Heart right ventricle (tissue), 16 donors: ENCODE data around the gene TNFRSF8. TPM values are rescaled to one million over a fixed set of nuclear protein-coding genes. Genes with fewer than 3 reads are reported as not detected.

ENCODE experiments used
- ATAC-seq, 8 donors: fragments of 200-7000 bp; cut with Tn5 transposase; one replicate each; pipeline ENCODE4 v1.9.1; 2020; ENCODE audit warnings: mild to moderate bottlenecking in 8 of 8, moderate library complexity in 8 of 8, moderate number of reproducible peaks in 1 of 8
- DNase-seq, 2 donors: peaks; one replicate each; pipeline ENCODE4 v3.0.0-alpha.2; 2020
- H3K27ac ChIP-seq, 10 donors: fragments of 200-600 bp; sonication (generic) in 2 of 10; one replicate each; pipeline versions ENCODE4 v1.5.0 to v1.8.0; 2020 to 2022; ENCODE audit warnings: mild to moderate bottlenecking in 3 of 10
- H3K27me3 ChIP-seq, 7 donors: fragments of 200-600 bp; one replicate each; pipeline ENCODE4 v1.8.0; 2021 to 2022; ENCODE audit warnings: mild to moderate bottlenecking in 2 of 7
- H3K36me3 ChIP-seq, 9 donors: fragments of 200-600 bp; sonication (generic) in 1 of 9; one replicate each; pipeline versions ENCODE4 v1.5.0 to v1.8.0; 2020 to 2022; ENCODE audit warnings: mild to moderate bottlenecking in 2 of 9
- H3K4me1 ChIP-seq, 9 donors: fragments of 200-600 bp; sonication (generic) in 1 of 9; one replicate each; pipeline versions ENCODE4 v1.5.0 to v1.8.0; 2020 to 2022; ENCODE audit warnings: mild to moderate bottlenecking in 4 of 9
- H3K4me3 ChIP-seq, 10 donors: fragments of 200-600 bp; sonication (generic) in 2 of 10; one replicate each; pipeline versions ENCODE4 v1.5.0 to v1.8.0; 2020 to 2022; ENCODE audit warnings: mild to moderate bottlenecking in 7 of 10, moderate library complexity in 2 of 10
- H3K9me3 ChIP-seq, 11 donors: fragments of 200-600 bp in 10 of 11; sonication (generic) in 2 of 11; one replicate each; pipeline versions ENCODE4 v1.5.0 to v1.8.0; 2013 to 2022; ENCODE audit warnings: mild to moderate bottlenecking in 2 of 11, control low read depth in 1 of 11, moderate library complexity in 1 of 11
- WGBS, 2 donors: extraction: QIAGEN DNeasy Blood & Tissue Kit; methylation state at CpG; one replicate each; pipeline ENCODE4 v1.1.7; 2013; ENCODE audit warnings: inconsistent platforms in 1 of 2; 5-methylcytosine and 5-hydroxymethylcytosine counted together
- intact Hi-C, 10 donors: fragments of 100-400 bp; cut with DNase I; formaldehyde crosslinking; loops; one replicate each; pipeline versions ENCODE4 v1.11.1 to v1.14.2; 2022
- polyA plus RNA-seq, 2 donors: library from polyadenylated mRNA; stranded (reverse); fragments of 200-250 nt; gene quantifications; one replicate each; pipeline ENCODE4 v1.2.3, GENCODE V29; 2013
- total RNA-seq, 10 donors: library from RNA; stranded (reverse); fragmentation: NEBNext Ultra II Directional in 3 of 10; extraction: Animal tissue kit (Norgen Biotek cat#: 25700) in 3 of 10; gene quantifications; one replicate each; pipeline versions ENCODE4 v1.2.1 to v1.2.4, GENCODE V29; 2021 to 2023
- TF ChIP-seq, protein P1 (sequence below), 9 donors: fragments of 200-600 bp; sonication (generic) in 2 of 9; IDR thresholded peaks; one replicate each; pipeline versions ENCODE4 v1.5.0 to v1.8.0; 2021 to 2022; ENCODE audit warnings: antibody characterized with exemption in 9 of 9, mild to moderate bottlenecking in 5 of 9, moderate library complexity in 1 of 9
- donor health status: Arrhythmogenic right ventricular cardiomyopathy.
- donor health status: ischemic (EF 13 %, LVEDD 7.1; RV severe dilation, severe dysfunction).
- donor health status: healthy with polysubstance abuse.
- donor health status: DM: no; HTN: yes; CAD: no.
- donor health status: DM: no; HTN: no; CAD: no.
- donor health status: ischemic (EF 25% LVEDD 6.9; RV normal size, moderate dysfunction).
- donor health status: ischemic (EF 25% LVEDD 5.7; RV mildly dilated, moderate dysfunction).
- donor health status: healthy.
- donor health status: DM: yes; HTN: yes; CAD: no.
- donor health status: Ischemic cardiomyopathy.
- donor health status: ischemic (EF 35%, LVEDD 5.7; RV mildly dilated, moderate dysfunction).
- donor health status: nonischemic (EF 11% LVEDD 7.7; RV severe dilation, severe dysfunction).
- donor health status: DM: yes; HTN: yes; CAD: no.
- donor health status: PGD.
- donor health status: ischemic (EF 29% LVEDD 5.4; RV normal size, mild dysfunction).
- donor health status: nonischemic (EF 23%, LVEDD 6.1; RV moderate dilation, normal function).

TNFRSF8 gene
- total and polyA plus RNA-seq, 12 donors: 0.21 to 2.4 (median 1.0) TPM

DNA sequence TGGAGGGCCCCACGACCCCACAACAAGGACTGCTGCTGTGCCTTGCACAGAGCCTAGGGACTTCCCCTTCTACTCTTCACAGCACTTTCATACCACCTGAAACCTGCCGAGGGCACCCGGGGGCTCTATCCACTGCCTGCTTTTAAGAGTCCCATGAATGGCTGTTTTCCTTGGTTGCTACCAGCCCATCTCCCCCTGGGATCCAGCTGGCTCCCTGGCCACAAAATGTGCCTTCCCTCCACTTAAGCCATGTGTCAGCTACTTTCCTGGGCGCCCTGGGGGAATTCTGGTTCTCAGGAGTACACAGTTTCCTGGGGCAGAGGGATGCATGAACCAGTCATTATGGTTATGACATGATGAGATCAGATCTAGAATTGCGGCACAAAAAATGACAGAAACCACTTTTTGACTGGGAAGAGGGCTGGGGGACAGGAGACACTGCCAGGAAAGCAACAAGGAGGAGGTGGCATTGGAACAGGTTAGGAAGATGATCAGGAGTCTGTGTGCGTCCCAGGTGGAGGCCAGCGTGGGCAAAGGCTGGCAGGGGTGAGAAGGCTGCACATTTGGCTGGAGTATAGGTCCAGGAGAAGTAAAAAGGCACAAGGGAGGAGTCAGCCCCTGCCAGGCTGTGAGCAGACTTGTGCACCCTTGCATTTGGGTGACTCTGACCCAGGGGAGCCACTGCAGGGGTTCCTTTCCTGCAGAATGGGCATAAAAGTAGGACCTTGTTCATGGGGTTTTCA lies 3.2 kb upstream of the TNFRSF8 start:
- TF ChIP-seq, protein P1, sequence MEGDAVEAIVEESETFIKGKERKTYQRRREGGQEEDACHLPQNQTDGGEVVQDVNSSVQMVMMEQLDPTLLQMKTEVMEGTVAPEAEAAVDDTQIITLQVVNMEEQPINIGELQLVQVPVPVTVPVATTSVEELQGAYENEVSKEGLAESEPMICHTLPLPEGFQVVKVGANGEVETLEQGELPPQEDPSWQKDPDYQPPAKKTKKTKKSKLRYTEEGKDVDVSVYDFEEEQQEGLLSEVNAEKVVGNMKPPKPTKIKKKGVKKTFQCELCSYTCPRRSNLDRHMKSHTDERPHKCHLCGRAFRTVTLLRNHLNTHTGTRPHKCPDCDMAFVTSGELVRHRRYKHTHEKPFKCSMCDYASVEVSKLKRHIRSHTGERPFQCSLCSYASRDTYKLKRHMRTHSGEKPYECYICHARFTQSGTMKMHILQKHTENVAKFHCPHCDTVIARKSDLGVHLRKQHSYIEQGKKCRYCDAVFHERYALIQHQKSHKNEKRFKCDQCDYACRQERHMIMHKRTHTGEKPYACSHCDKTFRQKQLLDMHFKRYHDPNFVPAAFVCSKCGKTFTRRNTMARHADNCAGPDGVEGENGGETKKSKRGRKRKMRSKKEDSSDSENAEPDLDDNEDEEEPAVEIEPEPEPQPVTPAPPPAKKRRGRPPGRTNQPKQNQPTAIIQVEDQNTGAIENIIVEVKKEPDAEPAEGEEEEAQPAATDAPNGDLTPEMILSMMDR (IDR thresholded peaks at IDR 0.05): no peak
- Histone ChIP-seq H3K36me3 (no peaks in the 10 kb centered on the region), H3K27ac (no peak overlapping the region), H3K4me1 (peaks cover 0 to 12% (median 7%) of the 10 kb centered on the region in 9 donors), H3K9me3 (peaks cover 0 to 5% (median 0%) of the 10 kb centered on the region in 11 donors), H3K27me3 (peaks cover 8 to 33% (median 29%) of the 10 kb centered on the region in 7 donors), H3K4me3 (no peak overlapping the region)
- ATAC-seq: no peak
- WGBS, 2 donors: 62 to 76% methylated on average over 7 of the region's 7 CpGs
- no peak for DNase-seq
- intact Hi-C loops: no loop called here

DNA sequence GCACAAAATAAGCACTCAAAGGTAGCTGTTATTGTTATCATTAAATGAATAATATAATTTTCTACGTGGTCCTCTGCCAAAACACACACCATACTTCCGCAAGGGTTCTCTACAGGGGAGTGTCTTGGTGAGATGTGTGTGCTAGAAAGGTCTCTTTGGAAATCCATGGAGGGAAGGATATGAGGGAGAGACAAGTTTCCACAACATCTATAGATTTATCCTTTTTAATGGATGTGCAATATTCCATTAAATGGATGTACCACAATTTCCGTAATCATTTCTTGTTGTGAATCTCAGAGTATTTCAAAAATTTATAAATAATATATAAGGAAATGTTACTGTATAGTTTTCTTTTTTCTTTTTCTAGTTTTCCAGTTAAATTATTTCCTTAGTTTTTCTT lies 2.6 kb upstream of the TNFRSF8 start:
- peaks cover 0 to 5% (median 0%) of the 10 kb centered on the region in 11 donors for H3K9me3 ChIP-seq
- TF ChIP-seq, protein P1 (IDR thresholded peaks at IDR 0.05): no peak
- no peak for ATAC-seq
- H3K4me3 ChIP-seq: no peak overlapping the region
- intact Hi-C loops: no loop called here
- H3K4me1 ChIP-seq: peaks cover 0 to 12% (median 7%) of the 10 kb centered on the region in 9 donors
- no peaks in the 10 kb centered on the region for H3K36me3 ChIP-seq
- H3K27ac ChIP-seq: no peak overlapping the region
- peaks cover 12 to 39% (median 33%) of the 10 kb centered on the region in 7 donors for H3K27me3 ChIP-seq
- DNase-seq: no peak
- 94 to 96% methylated on average over 3 of the region's 3 CpGs for WGBS, 2 donors

DNA sequence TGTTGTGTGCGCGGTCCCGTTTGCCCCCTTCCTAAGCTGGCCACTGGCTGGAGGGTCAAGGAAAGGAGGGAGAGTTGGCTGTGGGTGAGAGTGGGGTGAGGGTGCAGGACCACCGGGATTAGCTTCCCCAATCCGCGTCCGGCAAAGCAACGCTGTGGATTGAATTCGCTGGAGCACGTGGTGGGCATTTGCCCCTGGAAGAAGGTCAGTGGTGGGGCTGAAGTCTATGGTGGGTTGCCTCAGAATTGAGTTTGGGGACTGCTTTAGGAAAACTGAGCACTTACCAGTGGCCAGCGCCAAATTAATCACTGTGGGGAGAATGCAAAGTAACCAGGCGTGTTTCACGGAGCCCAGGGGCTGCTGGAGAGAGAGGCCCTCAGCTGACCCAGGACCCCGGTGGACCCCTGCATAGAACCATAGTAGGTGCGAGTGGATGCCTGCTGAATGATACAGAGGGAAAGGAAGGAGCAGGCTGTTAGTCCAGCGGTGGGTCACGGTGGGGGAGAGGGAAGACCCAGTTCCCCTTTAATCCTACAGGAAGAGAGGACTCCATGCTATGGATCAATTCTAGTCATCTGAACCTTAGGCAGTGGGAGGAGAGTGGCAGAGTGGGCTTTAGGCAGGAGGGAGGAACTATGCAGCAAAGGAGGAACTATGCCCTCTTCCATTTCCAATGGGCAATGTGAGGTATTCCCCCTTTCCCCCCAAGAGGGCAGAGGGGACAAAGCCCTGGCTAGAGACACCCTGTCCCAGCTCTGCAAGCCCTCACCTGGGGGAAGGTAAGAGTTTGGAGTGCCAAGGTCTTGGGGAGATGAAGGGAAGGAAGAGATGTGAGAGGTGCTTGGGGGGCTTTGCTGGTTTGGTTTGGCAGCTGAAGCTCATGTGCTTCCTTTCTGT lies 1.2 kb downstream of the TNFRSF8 start:
- DNase-seq (no peak), ATAC-seq (peak in 1 of 8 donors; percentile 35)
- Histone ChIP-seq H3K27ac (no peak overlapping the region), H3K27me3 (peaks cover 19 to 70% (median 67%) of the 10 kb centered on the region in 7 donors), H3K4me3 (no peak overlapping the region), H3K9me3 (peaks cover 0 to 5% (median 0%) of the 10 kb centered on the region in 11 donors), H3K4me1 (peaks cover 0 to 30% (median 12%) of the 10 kb centered on the region in 9 donors), H3K36me3 (no peaks in the 10 kb centered on the region)
- intact Hi-C loops: no loop called here
- WGBS, 2 donors: 20 to 21% methylated on average over 17 of the region's 17 CpGs
- TF ChIP-seq, protein P1 (IDR thresholded peaks at IDR 0.05): no peak

DNA sequence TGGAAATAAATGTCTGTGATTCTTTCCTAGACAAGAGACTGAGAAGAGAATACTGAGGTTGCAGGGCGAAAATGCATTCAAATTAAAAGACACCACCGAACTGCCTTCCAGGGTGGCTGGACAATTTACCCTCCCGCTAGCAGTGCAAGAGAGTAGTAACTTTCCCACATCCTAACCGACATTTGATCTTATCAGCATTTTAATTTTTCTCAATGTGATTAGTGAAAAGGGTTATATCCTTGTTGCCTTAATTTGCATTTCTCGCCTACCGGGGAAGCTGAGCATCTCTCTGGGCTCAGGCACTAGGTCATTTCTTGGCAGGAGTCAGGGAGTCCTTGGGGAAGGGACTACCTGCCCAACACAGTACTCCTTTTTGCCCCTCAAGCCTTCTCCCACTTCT lies 2.8 kb downstream of the TNFRSF8 start:
- no peak for ATAC-seq

More for the DNA sequence above, 2.8 kb downstream of the TNFRSF8 start:
- H3K27ac ChIP-seq: no peak overlapping the region
- H3K36me3 ChIP-seq: no peaks in the 10 kb centered on the region
- 65 to 70% methylated on average over 6 of the region's 6 CpGs for WGBS, 2 donors
- peaks cover 0 to under 1% (median 0%) of the 10 kb centered on the region in 11 donors for H3K9me3 ChIP-seq
- H3K4me1 ChIP-seq: peaks cover 0 to 30% (median 12%) of the 10 kb centered on the region in 9 donors
- peaks cover 19 to 72% (median 71%) of the 10 kb centered on the region in 7 donors for H3K27me3 ChIP-seq
- intact Hi-C loops: no loop called here
- DNase-seq: no peak
- H3K4me3 ChIP-seq: no peak overlapping the region
- TF ChIP-seq, protein P1 (IDR thresholded peaks at IDR 0.05): no peak
